Transverse colon (tissue), 3 donors: ENCODE results near the gene TMEM273.

ENCODE experiments used
- CTCF ChIP-seq, 5 experiments: fragments of 200-600 bp in 3 of 5; fragments of 450-650 bp in 2 of 5; sonication (generic) in 3 of 5; IDR thresholded peaks; 1 replicate in 2 of 5; 2 replicates in 3 of 5; pipeline ENCODE4 v1.5.1; 2016 to 2017; ENCODE audit warnings: antibody characterized with exemption in 5 of 5, inconsistent platforms in 3 of 5, mild to moderate bottlenecking in 2 of 5, moderate library complexity in 1 of 5
- EP300 ChIP-seq: sonication (generic); formaldehyde crosslinking; IDR thresholded peaks from one replicate; pipeline ENCODE4 v1.6.1; 2017; ENCODE audit warnings: antibody characterized with exemption, low read depth
- POLR2A ChIP-seq: fragments of 450-650 bp; IDR thresholded peaks from one replicate; pipeline ENCODE4 v1.6.1; 2016; ENCODE audit warnings: antibody characterized with exemption, mild to moderate bottlenecking, moderate library complexity

GRCh38 chr10:49172061-49172776, 16.0 kb downstream of the TMEM273 start:
- TF ChIP-seq CTCF (IDR thresholded peaks at IDR 0.05), result no peak
- TF ChIP-seq POLR2A, result no peak
- no peak for TF ChIP-seq EP300
